ENCODE data around the gene TMEM50A.

DNA sequence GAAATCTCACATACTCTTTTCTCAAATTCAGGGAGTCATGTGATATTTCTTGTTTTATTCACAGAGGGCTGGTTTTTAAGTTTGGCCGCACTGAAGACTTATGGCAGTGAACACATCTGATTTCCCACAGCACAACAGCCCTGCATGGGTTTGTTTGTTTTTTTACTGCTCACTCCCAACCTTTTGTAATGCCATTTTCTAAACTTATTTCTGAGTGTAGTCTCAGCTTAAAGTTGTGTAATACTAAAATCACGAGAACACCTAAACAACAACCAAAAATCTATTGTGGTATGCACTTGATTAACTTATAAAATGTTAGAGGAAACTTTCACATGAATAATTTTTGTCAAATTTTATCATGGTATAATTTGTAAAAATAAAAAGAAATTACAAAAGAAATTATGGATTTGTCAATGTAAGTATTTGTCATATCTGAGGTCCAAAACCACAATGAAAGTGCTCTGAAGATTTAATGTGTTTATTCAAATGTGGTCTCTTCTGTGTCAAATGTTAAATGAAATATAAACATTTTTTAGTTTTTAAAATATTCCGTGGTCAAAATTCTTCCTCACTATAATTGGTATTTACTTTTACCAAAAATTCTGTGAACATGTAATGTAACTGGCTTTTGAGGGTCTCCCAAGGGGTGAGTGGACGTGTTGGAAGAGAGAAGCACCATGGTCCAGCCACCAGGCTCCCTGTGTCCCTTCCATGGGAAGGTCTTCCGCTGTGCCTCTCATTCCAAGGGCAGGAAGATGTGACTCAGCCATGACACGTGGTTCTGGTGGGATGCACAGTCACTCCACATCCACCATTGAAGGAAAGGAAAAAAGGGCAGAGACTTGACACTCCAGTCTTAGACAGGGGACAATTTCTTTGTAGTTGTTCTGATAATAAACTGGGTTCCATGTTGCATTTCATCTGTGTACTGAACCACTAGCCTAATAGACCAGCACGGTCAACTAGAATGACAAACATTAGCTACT is 22.8 kb downstream of the TMEM50A start:
- no peak for TF ChIP-seq CTCF (IDR thresholded peaks at IDR 0.05)
- no peak for TF ChIP-seq KDM1A (IDR thresholded peaks at IDR 0.05; ENCODE audit: low read depth)
- TF ChIP-seq POLR2A (IDR thresholded peaks at IDR 0.05; ENCODE audit: low read length): no peak
- TF ChIP-seq, protein P1, sequence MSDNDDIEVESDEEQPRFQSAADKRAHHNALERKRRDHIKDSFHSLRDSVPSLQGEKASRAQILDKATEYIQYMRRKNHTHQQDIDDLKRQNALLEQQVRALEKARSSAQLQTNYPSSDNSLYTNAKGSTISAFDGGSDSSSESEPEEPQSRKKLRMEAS (IDR thresholded peaks at IDR 0.05): no peak
- TF ChIP-seq ZSCAN20 (CRISPR knock-in tag; IDR thresholded peaks at IDR 0.05): no peak
- no peak for TF ChIP-seq JUN (IDR thresholded peaks at IDR 0.05)
- no peak for TF ChIP-seq ZFP36 (IDR thresholded peaks at IDR 0.05; ENCODE audit: borderline replicate concordance, partially characterized antibody)
- no peak for TF ChIP-seq NPAS2 (CRISPR knock-in tag; IDR thresholded peaks at IDR 0.05; ENCODE audit: borderline replicate concordance)

All from A549 (cell line).